ENCODE measurements around the gene BATF3. TPM values are rescaled to one million over a fixed set of nuclear protein-coding genes. Genes with fewer than 3 reads are reported as not detected.
A peak's percentile ranks its signal among the peaks of the same experiment; 100 is the strongest.

Gene BATF3
- total and polyA plus RNA-seq, 9 of the 15 experiments (the other 6 are each of a cell fraction or from before 2014, with no cell fraction given), result 0.40 to 3.8 (median 2.0) TPM

- TF ChIP-seq ETS1 (conservative IDR thresholded peaks at IDR 0.05; ENCODE audit: control insufficient read depth, low read depth, low read length) (no peak), YBX1 (IDR thresholded peaks at IDR 0.05) (no peak), NUFIP1 (IDR thresholded peaks at IDR 0.05; ENCODE audit: partially characterized antibody) (no peak), ZBTB40 (IDR thresholded peaks at IDR 0.05) (peak; percentile 78), ZBTB40 (CRISPR knock-in tag; IDR thresholded peaks at IDR 0.05) (no peak)
These were observed 22.0 kb upstream of the BATF3 start (continued) for GRCh38 chr1:212721388-212722247.
